HT1080 (cell line): ENCODE data around the gene PROKR2. TPM values are rescaled to one million over a fixed set of nuclear protein-coding genes. Genes with fewer than 3 reads are reported as not detected.

Source experiments
- DNase-seq: peaks from one replicate; pipeline ENCODE4 v3.0.0-alpha.2; 2015; ENCODE audit warnings: low read depth
- small RNA-seq: library from RNA; depleted of rRNA; stranded (forward); fragments of <200 nt; gene quantifications from one replicate; pipeline ENCODE3, GENCODE V24; 2014
- total RNA-seq: library from RNA; depleted of rRNA; stranded (reverse); fragments of >200 nt; shearing (Covaris generic); gene quantifications from 2 replicates; pipeline ENCODE4 v1.2.3, GENCODE V29; 2014; rRNA removed

Gene PROKR2
- total RNA-seq, 1 experiment from 2014 or later: not detected

DNA sequence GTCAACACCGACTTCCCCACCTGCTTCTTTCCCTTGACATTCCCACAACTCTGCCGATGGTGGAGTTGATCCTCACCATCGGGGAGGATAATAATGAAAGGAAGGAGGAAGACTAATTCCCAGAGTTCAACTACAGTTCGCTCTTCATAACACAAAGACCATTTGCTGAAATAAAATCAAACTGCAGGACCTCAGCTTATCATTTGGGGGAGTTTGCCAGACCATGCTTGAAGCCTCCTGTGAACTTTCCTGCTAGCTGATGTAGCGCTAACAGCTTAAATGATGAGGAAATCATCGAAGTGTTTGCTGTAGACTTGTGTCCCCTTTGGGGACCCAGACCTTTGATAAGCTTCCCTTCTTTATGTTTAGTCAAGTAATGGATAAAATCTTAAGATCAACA lies 26.2 kb downstream of the PROKR2 start:
- DNase-seq: no peak

DNA sequence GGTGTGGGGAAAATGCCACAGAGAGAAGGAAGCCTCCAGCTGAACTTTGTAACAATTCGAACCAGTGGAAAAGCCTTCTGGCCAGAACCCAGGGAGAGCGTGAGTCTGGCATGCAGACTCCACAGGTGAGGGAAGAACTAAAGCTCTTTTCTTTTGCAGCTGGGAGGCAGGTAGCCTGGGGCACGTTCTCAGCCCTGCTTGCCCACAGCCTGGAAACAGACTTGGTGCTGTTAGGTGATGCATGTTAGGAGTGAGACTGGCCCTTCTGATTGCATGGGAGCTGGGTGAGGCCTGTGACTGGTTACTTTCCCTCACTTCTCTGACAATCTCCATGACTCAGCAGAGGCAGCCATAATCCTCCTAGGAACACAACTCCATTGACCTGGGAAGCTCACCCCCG lies 34.2 kb downstream of the PROKR2 start:
- DNase-seq: peak; percentile 4

DNA sequence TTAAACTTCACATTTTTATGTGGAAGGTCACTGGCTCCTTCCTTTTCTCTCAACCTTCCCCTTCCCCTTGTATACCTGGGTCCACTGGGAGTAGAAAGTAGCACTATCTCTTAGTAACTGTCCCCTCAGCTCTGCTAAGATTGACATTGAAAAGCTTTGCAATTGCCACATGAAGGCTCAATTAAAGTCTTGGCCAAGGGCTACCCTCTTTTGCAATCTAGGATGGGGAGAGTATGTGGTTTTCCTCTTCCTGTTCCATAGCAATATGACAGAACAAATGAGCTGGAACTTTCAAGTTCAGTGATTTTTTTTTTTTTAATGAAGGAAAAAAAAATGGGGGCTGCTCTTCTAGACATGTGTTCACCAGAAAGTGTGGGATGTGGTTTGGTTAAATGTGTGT lies 37.1 kb downstream of the PROKR2 start:
- no peak for DNase-seq

GRCh38 chr20:5272268-5272667 lies 44.5 kb downstream of the PROKR2 start:
- DNase-seq: no peak

GRCh38 chr20:5270603-5271002 lies 46.2 kb downstream of the PROKR2 start:
- DNase-seq: no peak

- DNase-seq: no peak
These were observed 48.3 kb downstream of the PROKR2 start for GRCh38 chr20:5268449-5268848.

DNA sequence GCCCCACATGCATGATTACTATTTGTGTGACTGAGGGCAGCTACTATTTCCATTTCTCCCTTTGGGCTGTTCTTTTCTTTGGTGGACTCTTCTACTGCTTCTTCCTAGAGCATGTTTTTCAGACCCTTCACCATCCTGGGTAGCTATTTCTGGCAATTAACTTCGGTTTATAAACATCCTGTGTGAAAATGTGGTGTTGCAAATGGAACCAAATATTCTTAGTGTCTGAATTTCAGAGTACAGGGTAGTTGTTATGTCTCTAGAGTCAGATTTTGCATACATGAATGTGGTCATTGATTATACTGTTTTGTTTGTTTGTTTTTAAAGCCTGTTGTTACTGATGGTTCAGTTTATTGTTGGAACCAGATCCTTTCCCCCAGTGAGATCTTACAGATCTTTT lies 49.7 kb downstream of the PROKR2 start:
- no peak for DNase-seq

Small RNAs within 50 kb of the gene (small RNA-seq; reads per million reads assigned to genes)
- gene RNA5-8SP7: not detected

Other genes with a start within 250 kb of the PROKR2 start
- 141 and 212 TPM in 2 replicates for gene TMEM230, start 203.9 kb downstream of the PROKR2 start, total RNA-seq
- 364 and 457 TPM in 2 replicates for gene PCNA, start 197.0 kb downstream of the PROKR2 start, total RNA-seq
- 14.4 and 23.4 TPM in 2 replicates for gene CDS2, start 189.9 kb downstream of the PROKR2 start, total RNA-seq